ENCODE data around the gene PPFIA4.

Gene PPFIA4

DNA sequence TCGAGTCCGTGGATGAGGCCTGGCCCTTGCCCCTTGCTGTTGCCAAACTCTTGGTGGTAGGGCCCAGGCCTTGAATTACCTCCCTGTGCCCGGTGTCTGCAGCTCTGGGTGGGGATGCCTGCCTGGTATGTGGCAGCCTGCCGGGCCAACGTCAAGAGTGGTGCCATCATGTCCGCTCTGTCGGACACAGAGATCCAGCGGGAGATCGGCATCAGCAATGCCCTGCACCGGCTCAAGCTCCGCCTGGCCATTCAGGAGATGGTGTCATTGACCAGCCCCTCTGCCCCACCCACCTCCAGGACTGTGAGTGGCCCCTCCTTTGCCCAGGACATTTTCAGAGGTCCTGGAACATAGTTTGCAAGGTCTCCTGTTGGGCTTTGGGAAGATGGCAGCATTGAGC is 33.8 kb downstream of the PPFIA4 start:
- no peak for DNase-seq

DNA sequence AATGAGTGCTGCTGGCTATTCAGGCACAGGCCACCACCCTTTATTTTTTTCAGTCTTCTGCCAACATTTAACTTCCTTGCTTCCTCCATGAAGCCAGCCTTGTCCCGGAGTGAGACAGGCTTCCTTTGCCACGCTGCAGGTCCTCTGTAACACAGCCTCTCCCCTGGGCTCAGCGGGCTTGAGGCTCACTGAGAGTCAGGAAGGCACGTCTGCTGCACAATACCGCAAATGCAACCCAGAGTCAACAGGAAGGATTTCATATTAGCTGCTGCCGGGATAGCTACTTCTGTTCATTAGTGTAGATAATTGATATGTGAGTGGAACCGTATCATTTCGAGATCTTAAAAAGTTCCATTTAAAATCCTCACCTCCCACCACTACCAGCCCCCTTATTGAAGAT is 37.0 kb downstream of the PPFIA4 start:
- DNase-seq = no peak

DNA sequence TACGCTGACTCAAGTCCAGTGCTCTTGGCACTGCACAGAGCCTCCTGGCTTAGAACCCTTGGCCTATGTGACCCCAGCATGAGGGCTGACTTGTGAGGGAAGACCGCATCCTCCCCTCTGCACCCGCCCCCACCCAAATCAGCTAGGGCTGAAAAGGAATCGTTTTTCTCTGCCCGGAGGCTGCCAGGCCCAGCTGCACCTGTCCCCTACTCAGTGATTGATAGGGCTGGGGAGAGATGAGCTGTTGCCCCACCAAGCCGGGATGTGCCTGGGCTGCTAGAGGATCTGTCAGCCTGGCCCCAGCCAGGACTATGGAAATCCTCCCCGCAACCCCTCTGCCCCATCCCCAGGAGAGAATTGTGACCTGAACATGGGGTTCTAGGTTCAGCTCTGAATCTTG is 38.9 kb downstream of the PPFIA4 start:
- no peak for DNase-seq

DNA sequence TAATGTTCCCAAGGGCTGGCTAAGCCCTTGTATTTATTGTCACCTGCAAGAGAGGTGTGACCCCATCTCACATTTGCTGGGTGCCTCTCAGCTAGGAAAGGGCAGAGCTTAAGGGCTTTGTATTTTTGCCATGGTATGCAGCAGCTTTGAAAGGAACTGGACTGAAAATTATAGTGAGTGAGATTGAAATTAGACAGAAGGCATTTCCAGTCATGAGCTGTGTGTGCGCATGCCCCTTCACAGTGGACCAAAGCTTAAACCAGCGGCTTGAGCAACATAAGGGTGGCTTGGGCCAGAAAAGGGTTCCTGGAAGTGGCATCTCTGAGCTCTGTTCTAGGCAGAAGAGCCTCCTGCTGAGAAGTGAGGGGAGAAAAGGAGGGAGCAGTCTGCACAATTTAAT is 39.7 kb downstream of the PPFIA4 start:
- no peak for DNase-seq

DNA sequence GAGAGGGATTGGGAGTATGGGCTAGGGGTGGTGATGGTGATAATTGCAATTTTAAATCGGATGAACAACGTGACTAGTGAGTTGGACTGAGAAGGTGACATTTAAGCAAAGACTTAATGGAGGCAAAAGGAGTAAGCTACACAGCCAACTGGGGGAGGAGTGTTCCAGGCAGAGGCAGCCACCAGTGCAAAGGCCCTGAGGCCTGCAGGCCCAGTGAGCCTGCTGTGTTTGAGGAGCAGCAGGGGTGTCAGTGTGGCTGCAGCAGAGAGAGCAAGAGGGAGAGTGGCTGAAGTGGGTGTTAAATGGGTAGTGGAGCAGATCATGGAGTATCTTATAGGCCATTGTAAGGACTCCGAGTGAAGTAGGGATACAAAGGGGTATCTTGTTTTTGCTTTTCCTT is 40.7 kb downstream of the PPFIA4 start:
- DNase-seq = no peak

DNA sequence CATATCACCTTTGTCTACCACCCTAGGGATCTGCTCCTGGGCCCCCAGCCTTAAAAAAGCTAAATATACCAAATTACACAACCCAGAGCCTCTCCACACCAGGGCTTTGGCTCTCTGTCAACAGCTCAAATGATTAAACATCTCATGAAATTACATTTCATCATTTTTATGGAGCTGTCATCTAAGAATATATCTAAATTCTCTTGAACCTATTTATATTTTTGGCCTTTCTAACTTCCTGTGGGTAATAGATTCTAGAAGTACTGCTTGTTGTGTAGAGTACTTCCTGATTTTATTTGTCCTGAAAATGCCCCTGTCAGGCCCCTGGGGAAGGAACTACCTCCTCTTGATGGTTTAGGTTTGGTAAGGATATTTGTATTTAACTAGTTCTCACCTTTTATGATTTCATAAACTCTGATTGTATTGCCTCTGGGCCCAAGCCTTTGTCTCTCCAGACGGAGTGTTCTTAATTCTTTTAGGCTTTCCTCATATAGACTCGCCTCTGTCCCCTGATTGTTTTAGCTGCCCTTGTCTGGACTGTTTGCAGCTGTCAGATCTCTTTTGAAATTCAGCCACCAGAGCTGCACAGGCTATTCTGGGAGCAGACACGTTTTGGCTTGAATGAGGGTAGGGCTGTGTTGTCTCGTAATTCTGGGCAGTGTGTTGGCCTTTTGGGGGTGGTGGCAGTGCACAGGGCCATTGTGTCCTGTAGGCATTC is 42.9 kb downstream of the PPFIA4 start:
- no peak for DNase-seq

DNA sequence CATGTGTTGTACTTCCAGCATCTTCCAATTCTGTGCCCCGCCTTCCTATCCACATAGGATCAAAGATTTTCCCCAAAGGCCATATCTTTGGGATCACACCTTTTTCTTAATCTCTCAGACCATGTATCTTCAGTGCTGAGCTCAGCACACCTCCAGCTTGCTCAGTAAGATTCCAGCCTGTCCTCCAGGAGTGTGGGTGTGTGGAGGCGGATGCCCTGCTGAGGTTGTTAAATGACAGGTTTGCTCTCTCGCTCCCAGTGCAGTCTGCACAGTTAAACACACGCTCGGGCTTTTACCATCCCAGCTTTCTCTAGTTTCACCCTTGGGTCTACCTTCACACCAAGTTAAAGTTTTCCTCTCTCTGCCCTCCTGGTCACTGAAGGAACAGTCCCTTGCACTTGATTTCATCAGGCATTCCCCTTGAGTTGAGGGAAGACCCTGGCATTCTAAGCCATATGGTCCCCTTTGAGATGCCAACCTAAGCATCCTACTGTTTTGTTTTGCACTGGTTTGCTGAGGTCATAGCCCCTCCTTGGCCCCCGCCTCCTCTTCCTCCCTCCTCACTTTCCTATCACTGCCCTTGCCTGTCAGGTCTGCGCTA is 45.8 kb downstream of the PPFIA4 start:
- DNase-seq = no peak

DNA sequence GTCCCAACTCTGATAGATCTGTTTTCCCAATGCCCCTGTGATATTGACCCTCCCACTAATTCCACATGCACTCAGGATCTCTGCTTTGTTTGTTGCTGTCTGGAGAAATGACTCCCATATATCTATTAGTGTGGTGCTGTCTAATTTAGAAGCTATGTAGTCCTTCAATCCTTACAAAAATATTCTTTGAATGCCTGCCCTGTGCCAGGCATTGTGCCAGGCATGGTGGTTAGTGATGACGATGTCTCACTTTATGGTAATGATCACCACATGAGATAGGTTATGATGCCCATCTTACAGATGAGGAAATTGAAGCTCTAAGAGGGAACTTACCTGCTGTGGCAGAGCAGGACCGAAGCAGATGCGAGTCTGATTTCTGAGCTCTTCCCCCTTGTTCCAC is 46.6 kb downstream of the PPFIA4 start:
- DNase-seq = no peak

DNA sequence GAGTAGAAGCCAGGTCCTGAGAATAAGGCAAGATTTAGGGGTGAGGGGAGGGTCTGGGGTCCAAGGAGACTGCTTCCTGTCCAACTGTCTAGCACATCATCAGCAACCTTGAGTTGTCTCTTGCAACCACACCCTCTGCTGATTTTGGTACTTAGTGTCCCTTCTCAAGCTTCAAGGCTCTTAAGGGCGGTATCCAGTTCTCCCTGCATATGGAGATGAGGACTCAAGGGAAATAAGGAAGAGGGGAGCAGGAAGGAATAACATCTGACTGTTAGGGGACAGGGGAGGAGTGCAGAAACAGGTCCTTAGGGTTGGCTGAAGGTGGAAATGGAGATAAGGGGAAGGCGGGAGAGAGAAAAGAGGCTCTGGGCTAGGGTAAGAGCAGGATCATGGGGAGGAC is 47.2 kb downstream of the PPFIA4 start:
- no peak for DNase-seq

DNA sequence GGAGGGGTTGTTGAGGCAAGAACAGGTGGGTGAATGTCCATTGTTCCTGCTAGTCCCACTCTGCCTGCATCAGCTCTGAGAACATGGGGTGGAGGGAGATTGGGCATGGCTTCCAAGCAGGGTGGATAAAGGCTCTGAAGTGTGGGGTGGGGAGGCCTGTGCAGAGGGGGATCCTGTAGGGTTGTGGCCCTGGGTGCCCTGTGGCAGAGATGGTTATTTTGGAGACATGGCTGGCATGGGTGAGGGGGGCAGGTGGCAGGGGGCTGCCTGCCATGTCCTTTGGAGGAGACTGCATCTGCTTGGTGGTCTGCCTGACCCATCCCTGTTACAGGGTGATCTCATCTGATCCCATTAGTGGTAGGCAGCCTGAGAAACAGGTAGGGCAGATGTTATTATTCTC is 48.3 kb downstream of the PPFIA4 start:
- no peak for DNase-seq

DNA sequence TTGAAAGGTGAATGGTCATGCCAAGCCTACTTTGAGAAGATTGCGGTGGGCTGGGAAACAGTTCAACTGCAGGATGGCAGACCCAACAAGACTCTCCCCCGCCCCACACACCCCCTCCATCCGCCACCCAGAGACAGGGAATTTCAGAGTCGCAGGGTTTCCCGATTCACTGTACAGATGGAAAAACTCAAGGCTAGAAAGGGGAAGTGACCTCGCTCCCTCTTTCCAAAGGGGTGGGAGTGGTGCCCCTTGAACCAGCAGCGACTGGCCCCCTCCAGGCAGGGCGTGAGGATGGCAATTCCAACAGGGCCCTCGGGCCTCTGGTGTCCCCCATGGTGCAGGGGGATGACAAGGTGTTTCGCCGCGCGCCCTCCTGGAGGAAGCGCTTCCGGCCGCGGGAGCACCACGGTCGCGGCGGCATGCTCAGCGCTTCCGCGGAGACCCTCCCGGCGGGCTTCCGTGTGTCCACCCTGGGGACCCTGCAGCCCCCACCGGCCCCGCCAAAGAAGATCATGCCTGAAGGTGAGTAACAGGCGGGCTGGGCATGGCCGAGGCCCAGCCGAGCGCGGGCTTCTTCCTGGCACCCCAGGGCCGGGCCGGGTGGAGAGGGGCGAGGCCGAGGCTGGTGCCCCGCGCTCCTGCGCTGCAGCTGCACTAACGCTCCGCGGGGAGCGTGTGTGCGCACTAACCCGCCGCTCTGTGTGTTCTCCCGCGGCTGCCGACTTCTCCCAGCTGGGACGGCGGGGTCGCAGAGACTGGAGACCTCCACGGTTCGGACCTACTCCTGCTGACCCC is 49.1 kb downstream of the PPFIA4 start:
- no peak for DNase-seq

DNA sequence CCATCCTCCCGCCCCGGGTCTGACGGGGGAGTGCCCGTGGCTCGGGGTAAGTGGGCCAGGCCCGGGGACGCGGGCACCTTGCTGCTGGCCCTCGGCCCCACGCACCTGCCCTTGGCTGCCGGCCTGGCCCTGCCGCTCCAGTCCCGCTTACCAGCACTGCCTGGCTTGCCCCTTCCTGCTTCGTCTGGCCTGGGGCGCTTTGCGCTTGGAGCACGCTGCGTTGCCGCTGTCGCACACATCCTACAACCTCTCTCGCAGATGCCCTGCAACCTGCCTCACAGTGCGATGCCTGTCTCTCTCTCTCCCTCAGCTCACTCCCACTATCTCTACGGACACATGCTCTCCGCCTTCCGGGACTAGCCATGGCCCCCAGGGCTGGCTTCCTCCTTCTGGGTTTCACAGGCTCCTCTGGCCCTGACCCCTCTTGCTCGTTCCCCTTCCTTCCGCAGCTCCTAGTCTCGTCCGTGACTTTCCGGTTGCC is 49.8 kb downstream of the PPFIA4 start:
- DNase-seq = no peak

DNA sequence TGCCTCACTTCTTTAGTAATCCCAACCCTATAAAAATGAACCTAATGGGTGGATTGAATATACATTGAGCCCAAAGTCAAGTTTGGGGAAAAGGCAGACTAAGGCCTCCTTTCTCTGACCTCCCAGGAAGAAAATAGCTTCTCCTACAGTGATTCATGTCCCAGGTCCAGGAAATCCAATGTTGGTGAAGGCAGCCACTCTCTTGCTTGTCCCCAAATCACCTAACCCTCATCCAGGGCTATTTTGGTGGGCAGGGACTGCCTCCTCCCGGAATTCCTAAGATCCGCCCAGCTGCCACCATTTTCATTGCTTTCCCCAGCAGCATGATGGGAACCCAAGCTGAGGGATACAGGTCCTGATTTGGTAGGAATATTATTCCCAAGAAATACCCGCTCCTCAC is 51.1 kb downstream of the PPFIA4 start:
- DNase-seq = no peak

DNA sequence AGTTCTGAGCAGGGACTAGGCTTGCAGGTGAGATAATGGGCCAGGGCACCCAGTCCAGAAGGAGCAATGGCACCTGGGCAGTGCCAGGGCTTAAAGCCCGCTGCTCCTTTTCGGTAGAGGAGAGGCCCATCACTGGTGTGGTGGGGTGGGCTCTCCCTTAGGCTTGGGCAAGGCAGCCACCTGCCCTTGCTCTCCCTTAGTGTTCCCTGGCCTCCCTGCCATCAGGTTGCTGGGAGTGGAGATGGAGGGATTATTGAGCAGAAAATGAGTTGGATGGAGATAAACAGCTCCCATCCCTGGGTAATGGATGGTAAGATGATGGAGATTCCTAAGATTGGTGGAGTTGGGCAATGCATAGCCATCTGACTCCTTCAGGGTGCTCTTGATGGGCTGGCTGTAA is 51.7 kb downstream of the PPFIA4 start:
- no peak for DNase-seq

DNA sequence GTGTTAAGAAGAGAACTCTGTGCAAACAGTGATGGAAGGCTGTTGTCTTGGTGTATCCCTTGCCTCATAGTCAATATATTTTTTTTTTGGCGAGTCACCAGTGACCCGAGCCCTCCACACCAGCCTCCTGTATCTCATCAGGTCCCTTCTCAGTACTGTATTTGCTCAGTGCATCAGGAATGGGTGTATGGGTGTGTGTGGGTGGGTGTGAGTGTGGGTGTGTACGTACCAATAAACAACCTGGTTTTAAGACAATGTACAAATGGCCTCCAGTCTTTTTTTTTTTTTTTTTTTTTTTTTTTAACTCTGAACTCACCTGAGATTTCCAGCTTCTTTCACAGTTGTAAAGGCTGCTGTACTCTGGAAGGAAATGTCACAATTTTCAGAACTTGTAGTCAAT is 52.2 kb downstream of the PPFIA4 start:
- no peak for DNase-seq

DNA sequence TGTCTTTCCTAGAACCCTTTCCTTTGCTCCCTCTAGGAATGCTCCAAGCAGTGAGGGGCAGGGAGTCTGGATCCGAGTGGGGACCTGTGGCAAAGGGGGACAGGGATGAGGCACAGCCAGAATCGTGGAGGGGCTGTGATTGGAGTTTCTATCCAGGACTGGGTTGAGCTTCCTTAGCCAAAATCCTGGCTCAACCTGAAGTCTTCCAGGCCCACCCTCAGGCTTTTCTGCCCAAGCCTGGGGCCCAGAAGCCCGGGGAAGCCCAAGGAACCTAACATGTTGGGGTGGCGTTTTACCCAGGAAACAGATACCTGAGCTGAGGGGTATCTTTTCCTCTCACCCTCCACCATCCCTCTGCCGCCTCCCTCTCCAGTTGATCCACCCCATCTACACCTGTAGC is 54.2 kb downstream of the PPFIA4 start:
- no peak for DNase-seq

DNA sequence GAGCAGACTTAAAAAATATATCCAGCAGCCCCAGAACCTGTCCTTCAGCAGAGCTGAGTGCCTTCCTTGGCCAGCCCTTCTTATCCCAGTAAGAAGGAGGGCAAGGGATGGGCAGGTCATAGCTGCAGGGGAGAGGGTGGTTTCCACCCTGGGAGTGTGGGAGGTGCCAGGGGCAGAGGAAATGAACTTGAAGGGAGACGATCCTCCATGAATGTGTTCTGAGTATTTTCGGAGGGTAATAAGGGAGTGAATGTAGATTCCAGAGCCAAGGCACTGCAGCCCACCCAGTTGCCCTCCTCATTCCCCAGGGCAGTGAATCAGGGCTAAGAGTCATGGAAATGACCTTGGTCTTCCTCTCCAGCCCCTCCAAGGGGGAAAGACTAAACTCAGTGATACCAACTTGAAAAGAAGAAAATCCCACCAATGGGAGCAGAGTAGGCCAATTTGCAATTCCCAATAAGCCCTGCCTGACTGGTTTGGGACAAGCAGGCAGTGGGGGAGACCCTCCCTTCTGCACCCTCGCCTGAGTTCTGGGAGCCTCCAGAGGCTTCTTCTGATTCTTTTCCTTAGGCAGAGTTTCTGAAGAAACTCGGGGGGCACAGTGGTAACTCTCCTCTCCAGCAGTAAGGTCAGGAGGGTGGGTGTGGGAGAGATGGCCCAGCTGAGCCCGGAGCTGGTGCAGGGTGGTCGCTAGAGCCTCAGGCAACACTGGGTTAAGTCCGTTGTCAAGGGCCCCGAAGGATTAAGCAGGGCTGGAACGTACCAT is 55.4 kb downstream of the PPFIA4 start:
- DNase-seq = no peak

DNA sequence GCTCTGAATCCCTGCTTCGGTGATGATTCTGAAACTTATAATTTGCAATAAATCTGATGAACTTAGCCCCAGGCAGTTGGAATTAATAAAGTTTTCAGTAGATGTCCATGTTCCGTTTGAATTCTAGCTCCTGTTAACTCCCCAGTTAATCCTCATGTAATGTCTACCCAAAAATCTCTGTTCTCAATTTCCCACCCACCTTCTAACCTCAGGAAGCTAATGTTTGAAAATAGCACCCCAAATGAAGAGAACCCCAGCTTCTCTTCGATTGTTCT is 55.9 kb downstream of the PPFIA4 start:
- DNase-seq = no peak

DNA sequence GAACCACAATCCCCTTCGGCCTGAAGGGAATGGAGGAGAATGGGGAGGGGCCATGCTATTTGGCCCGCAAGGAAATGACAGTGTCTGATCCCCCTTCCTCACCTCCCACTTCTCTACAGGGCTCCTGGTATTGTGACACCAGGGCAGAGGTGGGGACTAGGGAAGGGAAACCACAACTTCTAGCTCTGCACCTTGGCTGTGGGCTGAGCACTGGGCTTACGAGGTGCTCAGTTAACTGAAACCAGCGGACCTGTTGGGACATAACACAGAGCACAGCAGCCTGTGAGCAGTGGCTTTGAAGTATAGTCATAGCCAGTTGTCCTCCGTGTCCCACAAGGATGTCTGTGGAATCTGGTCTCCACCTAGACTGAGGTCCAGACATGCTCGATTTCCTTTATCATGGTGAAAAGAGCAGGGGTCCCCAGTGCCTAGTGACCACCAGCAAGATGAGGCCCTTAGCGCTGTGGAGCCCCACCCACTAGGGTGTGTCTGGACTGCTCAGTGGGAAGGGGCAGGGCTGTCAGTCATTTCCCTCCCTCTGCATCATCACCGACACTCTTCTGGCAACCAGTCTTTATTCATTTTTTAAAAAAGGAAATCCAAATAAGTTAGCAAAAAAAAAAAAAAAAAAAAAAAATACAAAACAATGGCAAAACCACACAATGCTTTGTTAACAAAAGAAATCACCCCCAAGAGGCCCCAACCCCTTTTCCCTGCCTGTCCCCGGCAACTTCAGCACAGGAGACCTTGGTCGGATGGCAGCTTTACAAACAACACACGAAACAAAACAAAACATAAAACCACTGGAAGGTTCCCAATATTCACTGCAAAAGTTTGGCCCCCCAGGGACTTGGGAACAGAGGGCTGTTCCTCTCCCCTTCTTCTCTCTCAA is 56.5 kb downstream of the PPFIA4 start:
- DNase-seq = no peak

DNA sequence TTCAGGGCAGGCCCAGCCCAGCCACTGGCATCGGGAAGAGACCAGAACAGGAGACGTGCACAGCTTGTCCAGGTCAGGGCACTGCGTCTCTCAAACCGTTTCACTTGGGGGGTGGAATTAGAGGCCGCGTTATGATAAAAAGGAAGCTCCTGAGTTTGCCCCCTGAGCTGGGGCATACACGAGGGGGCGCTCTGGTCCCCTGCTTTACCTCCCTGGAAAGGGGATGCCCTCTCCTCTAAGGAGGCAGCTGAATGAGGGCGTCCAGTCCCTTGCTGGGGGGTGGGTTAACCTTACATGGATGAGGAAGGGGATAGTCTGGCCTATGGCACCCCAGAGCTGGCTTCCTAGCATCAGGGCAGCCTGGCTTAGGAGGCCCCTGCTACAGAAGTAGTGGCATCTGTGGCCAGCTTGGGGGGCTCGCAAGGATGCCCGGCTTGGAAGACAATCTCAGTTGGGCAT is 57.2 kb downstream of the PPFIA4 start:
- no peak for DNase-seq

DNA sequence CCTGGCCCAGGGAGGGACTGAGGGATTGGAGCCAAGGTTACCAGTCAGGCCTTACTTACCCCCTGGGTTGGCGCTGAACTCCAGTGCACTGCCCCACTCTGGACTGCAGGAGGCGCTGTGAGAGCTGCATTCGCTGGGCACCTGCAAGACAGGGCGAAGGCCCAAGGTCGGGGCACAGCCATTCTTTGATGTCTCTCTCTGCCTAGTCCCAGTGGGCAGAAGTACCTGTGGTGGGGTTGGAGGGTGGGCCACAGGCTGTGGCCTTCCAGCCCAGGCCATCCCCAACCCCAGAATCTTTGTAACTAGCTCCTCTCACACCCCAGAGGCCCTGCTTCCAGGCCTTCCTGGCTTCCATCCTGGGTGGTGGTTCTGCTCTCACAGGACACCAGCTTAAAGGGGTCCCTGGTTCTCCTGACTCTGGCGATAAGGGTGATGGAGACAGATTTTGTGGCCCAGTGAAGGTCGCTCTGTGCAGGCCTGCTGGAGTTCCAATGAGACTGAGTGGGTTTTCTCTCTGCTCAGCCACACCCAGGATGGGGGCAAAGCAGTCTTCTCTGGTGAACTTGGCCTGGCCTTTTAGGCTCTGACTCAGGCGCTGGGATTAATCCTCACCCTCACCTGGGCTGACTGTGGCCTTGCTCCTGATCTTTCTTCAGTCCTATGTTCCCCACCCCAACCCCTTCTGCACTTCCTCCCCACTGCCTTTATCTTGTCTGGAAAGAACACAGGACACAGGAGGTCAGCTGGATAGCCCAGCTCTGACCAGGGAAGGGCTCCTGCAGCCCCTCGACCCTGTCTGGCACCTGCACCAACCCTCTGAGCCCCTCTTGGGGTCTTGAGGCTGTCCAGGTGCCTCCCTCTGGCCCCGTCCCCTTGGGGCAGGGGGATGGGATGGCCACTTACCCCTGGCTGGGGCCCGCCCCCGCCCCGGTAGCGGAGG is 58.6 kb downstream of the PPFIA4 start:
- no peak for DNase-seq
